Loucy (cell line): ENCODE results near the gene EFCAB7.

ENCODE experiments used
- EZH2phosphoT487 ChIP-seq: fragments of 200-600 bp; IDR thresholded peaks from 2 replicates; pipeline ENCODE4 v1.6.1; 2018; ENCODE audit warnings: antibody characterized with exemption, mild to moderate bottlenecking, moderate library complexity, borderline replicate concordance
- TF ChIP-seq, protein P1 (sequence below): fragments of 200-600 bp; sonication (generic); conservative IDR thresholded peaks from 2 replicates; pipeline ENCODE4 v1.5.1; 2014; ENCODE audit warnings: mild to moderate bottlenecking, antibody characterized with exemption, low read length

DNA sequence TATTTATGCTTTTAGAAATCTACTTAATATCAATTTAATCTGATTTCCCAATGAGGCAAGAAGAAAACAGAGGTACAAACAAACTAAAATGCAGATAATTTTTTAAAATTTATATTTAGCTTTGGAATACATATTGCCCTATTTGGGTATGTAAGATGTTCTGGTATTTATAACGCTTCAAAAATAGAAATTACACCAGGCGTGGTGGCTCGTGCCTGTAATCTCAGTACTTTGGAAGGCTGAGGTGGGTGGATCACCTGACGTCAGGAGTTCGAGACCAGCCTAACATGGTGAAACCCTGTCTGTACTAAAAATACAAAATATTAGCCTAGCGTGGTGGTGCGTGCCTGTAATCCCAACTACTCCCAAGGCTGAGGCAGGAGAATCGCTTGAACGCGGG lies 13.6 kb upstream of the EFCAB7 start:
- TF ChIP-seq, protein P1, sequence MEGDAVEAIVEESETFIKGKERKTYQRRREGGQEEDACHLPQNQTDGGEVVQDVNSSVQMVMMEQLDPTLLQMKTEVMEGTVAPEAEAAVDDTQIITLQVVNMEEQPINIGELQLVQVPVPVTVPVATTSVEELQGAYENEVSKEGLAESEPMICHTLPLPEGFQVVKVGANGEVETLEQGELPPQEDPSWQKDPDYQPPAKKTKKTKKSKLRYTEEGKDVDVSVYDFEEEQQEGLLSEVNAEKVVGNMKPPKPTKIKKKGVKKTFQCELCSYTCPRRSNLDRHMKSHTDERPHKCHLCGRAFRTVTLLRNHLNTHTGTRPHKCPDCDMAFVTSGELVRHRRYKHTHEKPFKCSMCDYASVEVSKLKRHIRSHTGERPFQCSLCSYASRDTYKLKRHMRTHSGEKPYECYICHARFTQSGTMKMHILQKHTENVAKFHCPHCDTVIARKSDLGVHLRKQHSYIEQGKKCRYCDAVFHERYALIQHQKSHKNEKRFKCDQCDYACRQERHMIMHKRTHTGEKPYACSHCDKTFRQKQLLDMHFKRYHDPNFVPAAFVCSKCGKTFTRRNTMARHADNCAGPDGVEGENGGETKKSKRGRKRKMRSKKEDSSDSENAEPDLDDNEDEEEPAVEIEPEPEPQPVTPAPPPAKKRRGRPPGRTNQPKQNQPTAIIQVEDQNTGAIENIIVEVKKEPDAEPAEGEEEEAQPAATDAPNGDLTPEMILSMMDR: no peak
- no peak for TF ChIP-seq EZH2phosphoT487
